Esophagus squamous epithelium (tissue), 5 donors: Measurements from ENCODE around the gene FOCAD. TPM values are rescaled to one million over a fixed set of nuclear protein-coding genes. Genes with fewer than 3 reads are reported as not detected.

ENCODE experiments used
- DNase-seq: peaks from one replicate; lab custom pipeline; 2025; lab: John Stamatoyannopoulos, UW
- H3K27ac ChIP-seq, 4 donors: fragments of 200-600 bp; sonication (generic); one replicate each; pipeline ENCODE4 v1.5.1; 2016 to 2019; ENCODE audit warnings: mild to moderate bottlenecking in 1 of 4
- H3K27me3 ChIP-seq, 4 donors: fragments of 200-600 bp; sonication (generic); 1 replicate in 3 of 4; 2 replicates in 1 of 4; pipeline versions ENCODE4 v1.5.1 to v1.6.0; 2017 to 2021; ENCODE audit warnings: antibody characterized with exemption in 1 of 4
- H3K36me3 ChIP-seq, 3 donors: fragments of 200-600 bp; sonication (generic); one replicate each; pipeline ENCODE4 v1.5.1; 2016 to 2019
- H3K4me1 ChIP-seq, 3 donors: fragments of 200-600 bp; sonication (generic); one replicate each; pipeline ENCODE4 v1.5.1; 2017 to 2019
- H3K4me3 ChIP-seq, 4 donors: fragments of 200-600 bp; sonication (generic); 1 replicate in 3 of 4; 2 replicates in 1 of 4; pipeline ENCODE4 v1.5.1; 2016 to 2019; ENCODE audit warnings: mild to moderate bottlenecking in 2 of 4, moderate library complexity in 1 of 4
- H3K9me3 ChIP-seq, 3 donors: fragments of 200-600 bp; sonication (generic); one replicate each; pipeline ENCODE4 v1.5.1; 2016 to 2019
- POLR2A ChIP-seq, 4 donors: fragments of 450-650 bp; IDR thresholded peaks; one replicate each; pipeline ENCODE4 v1.6.1; 2017; ENCODE audit warnings: antibody characterized with exemption in 4 of 4, mild to moderate bottlenecking in 4 of 4, moderate library complexity in 3 of 4
- WGBS, 2 donors: methylation state at CpG; one replicate each; pipeline ENCODE4 v1.1.5; 2018; 5-methylcytosine and 5-hydroxymethylcytosine counted together
- intact Hi-C: fragments of 100-400 bp; cut with DNase I; formaldehyde crosslinking; loops from one replicate; pipeline ENCODE4 v1.15.0; 2022
- total RNA-seq, 4 donors: library from RNA; depleted of rRNA; stranded (reverse); fragments of >200 nt; gene quantifications; one replicate each; pipeline ENCODE4 v1.1.0, GENCODE V29; 2016
- TF ChIP-seq, protein P1 (sequence below), 6 experiments: fragments of 450-650 bp in 4 of 6; fragments of 200-600 bp in 2 of 6; sonication (generic) in 2 of 6; IDR thresholded peaks; one replicate each; pipeline ENCODE4 v1.5.1; 2016 to 2019; ENCODE audit warnings: antibody characterized with exemption in 6 of 6, mild to moderate bottlenecking in 4 of 6, moderate library complexity in 4 of 6
- donor health status: DM: yes; HTN: yes; CAD: no.

FOCAD gene
- total RNA-seq, 4 donors from 2014 or later: 20.7 to 34.9 (median 25.5) TPM

DNA sequence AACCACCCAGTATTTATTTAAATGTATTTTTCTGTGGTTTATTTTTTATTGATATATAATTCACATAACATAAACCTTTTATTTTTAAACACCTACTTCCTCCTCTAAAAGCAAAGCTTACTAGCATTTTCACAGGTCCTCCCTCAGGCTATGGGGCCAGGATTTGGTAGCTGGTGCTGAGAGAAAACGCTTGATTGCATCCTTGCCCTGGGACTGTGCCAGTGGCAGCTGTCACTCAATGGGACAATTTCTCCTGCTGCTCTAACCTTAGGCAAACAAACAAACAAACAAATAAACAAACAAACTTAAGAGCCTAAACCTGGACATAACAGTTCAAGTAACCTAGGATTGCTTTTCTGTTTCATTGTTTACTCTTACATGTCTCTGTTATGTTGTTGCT lies 102.7 kb downstream of the FOCAD start:
- Histone ChIP-seq H3K9me3 (no peaks in the 10 kb centered on the region), H3K27ac (no peak overlapping the region), H3K36me3 (peaks cover 0 to 23% (median 0%) of the 10 kb centered on the region in 3 donors), H3K27me3 (no peaks in the 10 kb centered on the region), H3K4me3 (no peak overlapping the region), H3K4me1 (no peaks in the 10 kb centered on the region)
- intact Hi-C loops: no loop called here
- 0% methylated on average over 1 of the region's 1 CpG; no CpG with 5 or more reads in 1 of the 2 donors for WGBS, 2 donors
- TF ChIP-seq POLR2A (IDR thresholded peaks at IDR 0.05): no peak
- TF ChIP-seq, protein P1, sequence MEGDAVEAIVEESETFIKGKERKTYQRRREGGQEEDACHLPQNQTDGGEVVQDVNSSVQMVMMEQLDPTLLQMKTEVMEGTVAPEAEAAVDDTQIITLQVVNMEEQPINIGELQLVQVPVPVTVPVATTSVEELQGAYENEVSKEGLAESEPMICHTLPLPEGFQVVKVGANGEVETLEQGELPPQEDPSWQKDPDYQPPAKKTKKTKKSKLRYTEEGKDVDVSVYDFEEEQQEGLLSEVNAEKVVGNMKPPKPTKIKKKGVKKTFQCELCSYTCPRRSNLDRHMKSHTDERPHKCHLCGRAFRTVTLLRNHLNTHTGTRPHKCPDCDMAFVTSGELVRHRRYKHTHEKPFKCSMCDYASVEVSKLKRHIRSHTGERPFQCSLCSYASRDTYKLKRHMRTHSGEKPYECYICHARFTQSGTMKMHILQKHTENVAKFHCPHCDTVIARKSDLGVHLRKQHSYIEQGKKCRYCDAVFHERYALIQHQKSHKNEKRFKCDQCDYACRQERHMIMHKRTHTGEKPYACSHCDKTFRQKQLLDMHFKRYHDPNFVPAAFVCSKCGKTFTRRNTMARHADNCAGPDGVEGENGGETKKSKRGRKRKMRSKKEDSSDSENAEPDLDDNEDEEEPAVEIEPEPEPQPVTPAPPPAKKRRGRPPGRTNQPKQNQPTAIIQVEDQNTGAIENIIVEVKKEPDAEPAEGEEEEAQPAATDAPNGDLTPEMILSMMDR (IDR thresholded peaks at IDR 0.05): no peak
- no peak for DNase-seq

- Histone ChIP-seq H3K27me3 (no peaks in the 10 kb centered on the region), H3K4me1 (no peaks in the 10 kb centered on the region), H3K27ac (no peak overlapping the region), H3K36me3 (peaks cover 0 to 23% (median 0%) of the 10 kb centered on the region in 3 donors), H3K9me3 (no peaks in the 10 kb centered on the region), H3K4me3 (no peak overlapping the region)
- TF ChIP-seq, protein P1 (IDR thresholded peaks at IDR 0.05): no peak
- no peak for TF ChIP-seq POLR2A (IDR thresholded peaks at IDR 0.05)
- WGBS, 2 donors: 64 to 72% methylated on average over 3 of the region's 3 CpGs
- DNase-seq: no peak
- intact Hi-C loops: no loop called here
These were observed 104.7 kb downstream of the FOCAD start for GRCh38 chr9:20788526-20789451.

GRCh38 chr9:20790721-20791120 lies 106.7 kb downstream of the FOCAD start:
- TF ChIP-seq, protein P1 (IDR thresholded peaks at IDR 0.05): no peak
- TF ChIP-seq POLR2A (IDR thresholded peaks at IDR 0.05): no peak
- Histone ChIP-seq H3K36me3 (peaks cover 0 to 23% (median 0%) of the 10 kb centered on the region in 3 donors), H3K27ac (no peak overlapping the region), H3K27me3 (no peaks in the 10 kb centered on the region), H3K9me3 (no peaks in the 10 kb centered on the region), H3K4me1 (no peaks in the 10 kb centered on the region), H3K4me3 (no peak overlapping the region)
- no peak for DNase-seq
- intact Hi-C loops: no loop called here
- WGBS, 2 donors: 96 to 98% methylated on average over 2 of the region's 2 CpGs

DNA sequence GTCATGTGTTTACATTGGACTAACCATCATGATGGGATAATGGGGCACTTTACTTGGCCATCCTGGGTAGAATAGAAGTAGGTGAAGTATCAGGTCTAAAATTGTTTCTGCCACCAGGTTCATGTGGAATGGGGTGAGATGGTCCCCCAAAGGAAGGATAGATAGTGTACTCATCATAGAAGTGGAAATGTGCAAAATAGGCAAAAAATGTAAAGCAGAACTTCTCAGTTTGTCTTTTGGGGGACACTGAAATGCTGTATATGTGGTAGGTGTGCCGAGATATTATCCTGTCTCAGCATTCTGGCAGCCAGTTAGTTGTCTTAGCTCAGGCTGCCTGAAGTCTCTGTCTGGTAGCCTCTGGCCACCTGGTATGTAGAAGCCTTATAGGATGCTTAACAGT lies 107.6 kb downstream of the FOCAD start:
- H3K27ac ChIP-seq: no peak overlapping the region
- no peak for DNase-seq
- H3K4me3 ChIP-seq: no peak overlapping the region
- intact Hi-C loops: no loop called here
- peaks cover 0 to 23% (median 0%) of the 10 kb centered on the region in 3 donors for H3K36me3 ChIP-seq
- no peaks in the 10 kb centered on the region for H3K9me3 ChIP-seq
- TF ChIP-seq POLR2A (IDR thresholded peaks at IDR 0.05): no peak
- TF ChIP-seq, protein P1 (IDR thresholded peaks at IDR 0.05): no peak
- no peaks in the 10 kb centered on the region for H3K27me3 ChIP-seq
- 88 to 94% methylated on average over 1 of the region's 1 CpG for WGBS, 2 donors
- H3K4me1 ChIP-seq: no peaks in the 10 kb centered on the region
